HG03280 (cell line): ENCODE results near the gene CDH23.

Experiments
- ATAC-seq: cut with Tn5 transposase; IDR thresholded peaks from one replicate; pipeline ENCODE4 v1.9.1; 2021; ENCODE audit warnings: mild to moderate bottlenecking, moderate library complexity; ENCODE audit not compliant: unreplicated experiment

The CDH23 gene

GRCh38 chr10:71632896-71633600, 236.3 kb downstream of the CDH23 start:
- ATAC-seq = no peak

GRCh38 chr10:71633920-71634319, 237.2 kb downstream of the CDH23 start:
- ATAC-seq = no peak

GRCh38 chr10:71634531-71635164, 237.9 kb downstream of the CDH23 start:
- ATAC-seq = no peak

- ATAC-seq = no peak
Measured at GRCh38 chr10:71635251-71635866, 238.6 kb downstream of the CDH23 start.

GRCh38 chr10:71635867-71636266, 239.1 kb downstream of the CDH23 start:
- no peak for ATAC-seq

GRCh38 chr10:71636588-71636987, 239.9 kb downstream of the CDH23 start:
- no peak for ATAC-seq

- no peak for ATAC-seq
Measured at GRCh38 chr10:71637305-71637704, 240.6 kb downstream of the CDH23 start.

GRCh38 chr10:71638064-71638821, 241.5 kb downstream of the CDH23 start:
- no peak for ATAC-seq

GRCh38 chr10:71638822-71639719, 242.4 kb downstream of the CDH23 start:
- ATAC-seq = no peak

- no peak for ATAC-seq
Measured at GRCh38 chr10:71640607-71641006, 243.9 kb downstream of the CDH23 start.

GRCh38 chr10:71641449-71641848, 244.7 kb downstream of the CDH23 start:
- no peak for ATAC-seq

- no peak for ATAC-seq
Measured at GRCh38 chr10:71641986-71642385, 245.3 kb downstream of the CDH23 start.

GRCh38 chr10:71643904-71644303, 247.2 kb downstream of the CDH23 start:
- ATAC-seq = no peak

- ATAC-seq = no peak
Measured at GRCh38 chr10:71644307-71645180, 247.8 kb downstream of the CDH23 start.

- no peak for ATAC-seq
Measured at GRCh38 chr10:71645185-71645584, 248.5 kb downstream of the CDH23 start.

- ATAC-seq = no peak
Measured at GRCh38 chr10:71646037-71646436, 249.3 kb downstream of the CDH23 start.

- ATAC-seq = no peak
Measured at GRCh38 chr10:71646592-71647292, 250.0 kb downstream of the CDH23 start.

- ATAC-seq = no peak
Measured at GRCh38 chr10:71647526-71648253, 251.0 kb downstream of the CDH23 start.
